GM12801 (cell line): ENCODE results near the gene SVIL.

ENCODE experiments used
- CTCF ChIP-seq: IDR thresholded peaks from one replicate; pipeline ENCODE4 v1.5.1; 2011; ENCODE audit warnings: control low read depth; ENCODE audit not compliant: insufficient read length; ENCODE audit errors: extremely low read depth

The SVIL gene

GRCh38 chr10:29537799-29538198 lies 97.0 kb downstream of the SVIL start:
- no peak for TF ChIP-seq CTCF

GRCh38 chr10:29535778-29536453 lies 98.9 kb downstream of the SVIL start:
- no peak for TF ChIP-seq CTCF

- no peak for TF ChIP-seq CTCF
These were observed 99.6 kb downstream of the SVIL start for GRCh38 chr10:29535012-29535777.

- TF ChIP-seq CTCF, result no peak
These were observed 100.2 kb downstream of the SVIL start for GRCh38 chr10:29534590-29534989.

GRCh38 chr10:29533696-29534285 lies 101.0 kb downstream of the SVIL start:
- no peak for TF ChIP-seq CTCF

- TF ChIP-seq CTCF, result no peak
These were observed 101.7 kb downstream of the SVIL start for GRCh38 chr10:29533046-29533445.

GRCh38 chr10:29532256-29532878 lies 102.4 kb downstream of the SVIL start:
- TF ChIP-seq CTCF, result no peak
